ENCODE results near the gene DNAH14. TPM values are rescaled to one million over a fixed set of nuclear protein-coding genes. Genes with fewer than 3 reads are reported as not detected.

DNAH14 gene
- total and polyA plus RNA-seq, 2 donors (not counting 3 experiments of a cell fraction or from before 2014, with no cell fraction given) = 1.5 to 7.1 TPM

DNA sequence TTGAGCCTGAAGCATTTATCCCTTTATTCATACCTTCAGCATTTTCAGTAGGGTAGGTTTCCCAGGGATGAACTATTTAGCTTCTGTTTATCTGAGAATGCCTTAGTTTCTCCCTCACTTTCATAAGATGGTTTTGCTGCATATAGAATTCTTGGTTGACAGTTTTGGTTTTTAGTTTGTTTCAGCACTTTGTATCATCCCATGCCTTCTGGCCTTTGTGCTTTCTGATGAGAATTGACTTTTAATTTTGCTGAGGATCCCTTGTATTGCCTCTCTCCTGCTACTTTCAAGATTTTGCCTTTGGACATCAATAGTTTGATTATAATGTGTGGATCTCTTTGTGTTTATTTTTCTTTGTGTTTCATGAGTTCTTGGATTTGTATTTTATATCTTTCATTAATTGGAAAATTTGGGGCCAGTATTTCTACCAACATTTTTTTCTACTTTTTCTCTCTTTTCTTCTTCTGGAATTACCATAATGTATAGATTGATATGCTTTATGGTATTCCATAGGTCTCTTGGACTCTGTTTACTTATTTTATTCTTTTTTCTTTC lies 261.8 kb downstream of the DNAH14 start:
- no peaks in the 10 kb centered on the region for H3K9me1 ChIP-seq (replicated peaks; ENCODE audit: control insufficient read depth, extremely low read depth, insufficient read depth, low read length)
- dilution Hi-C loops (cut with MboI; ENCODE audit: extremely low pct_ligation_motif_present, low sequenced_read_pairs) (no loop called here), intact Hi-C loops (cut with micrococcal nuclease) (no loop called here)
- no peak overlapping the region for H3K9ac ChIP-seq (replicated peaks; ENCODE audit: extremely low read depth, insufficient read depth, low read length)
- H3K79me2 ChIP-seq (ENCODE audit: control insufficient read depth, insufficient read depth, low read length) = no peaks in the 10 kb centered on the region
- H4K20me1 ChIP-seq (replicated peaks; ENCODE audit: control insufficient read depth, extremely low read depth, insufficient read depth, low read length) = no peaks in the 10 kb centered on the region
- no peaks in the 10 kb centered on the region for H3K36me3 ChIP-seq (ENCODE audit: control insufficient read depth in 2 of 2, extremely low read depth in 1 of 2, insufficient read depth in 2 of 2, low read length in 2 of 2)
- no peak for DNase-seq (ENCODE audit: low read depth, low spot score)
- H2AFZ ChIP-seq (ENCODE audit: low read depth, low read length) = no peak overlapping the region
- CTCF ChIA-PET = no interaction called here
- H3K27me3 ChIP-seq (ENCODE audit: control insufficient read depth in 2 of 2, insufficient read depth in 2 of 2, low read length in 2 of 2) = no peaks in the 10 kb centered on the region
- no peak for TF ChIP-seq EZH2 (IDR thresholded peaks at IDR 0.05; ENCODE audit: borderline replicate concordance, low read depth, low read length, severe bottlenecking)
- TF ChIP-seq GATA2 (IDR thresholded peaks at IDR 0.05; ENCODE audit: insufficient read depth, insufficient read length, low read depth, low read length) = no peak
- TF ChIP-seq JUN (IDR thresholded peaks at IDR 0.05; ENCODE audit: borderline replicate concordance, insufficient read depth, insufficient read length, low read depth) = no peak
- no peak for TF ChIP-seq POLR2AphosphoS5 (IDR thresholded peaks at IDR 0.05; ENCODE audit: insufficient read depth, low read depth, low read length)
- H3K27ac ChIP-seq (ENCODE audit: insufficient read depth, low read depth, low read length) = no peak overlapping the region
- H3K4me2 ChIP-seq (ENCODE audit: insufficient read depth, low read length) = no peak overlapping the region
- BruUV-seq (replicated peaks) = no TSS peak
- H3K4me1 ChIP-seq (ENCODE audit: control insufficient read depth, extremely low read depth, insufficient read depth, low read length) = no peaks in the 10 kb centered on the region
- POLR2A ChIA-PET = no interaction called here
- H3K9me3 ChIP-seq (replicated peaks; ENCODE audit: control insufficient read depth, insufficient read depth, low read length) = no peaks in the 10 kb centered on the region
- FAIRE-seq = no peak
- H3K4me3 ChIP-seq (replicated peaks in 1 of 3; ENCODE audit: insufficient read depth in 1 of 3, low read depth in 1 of 3, low read length in 3 of 3) = no peak overlapping the region

DNA sequence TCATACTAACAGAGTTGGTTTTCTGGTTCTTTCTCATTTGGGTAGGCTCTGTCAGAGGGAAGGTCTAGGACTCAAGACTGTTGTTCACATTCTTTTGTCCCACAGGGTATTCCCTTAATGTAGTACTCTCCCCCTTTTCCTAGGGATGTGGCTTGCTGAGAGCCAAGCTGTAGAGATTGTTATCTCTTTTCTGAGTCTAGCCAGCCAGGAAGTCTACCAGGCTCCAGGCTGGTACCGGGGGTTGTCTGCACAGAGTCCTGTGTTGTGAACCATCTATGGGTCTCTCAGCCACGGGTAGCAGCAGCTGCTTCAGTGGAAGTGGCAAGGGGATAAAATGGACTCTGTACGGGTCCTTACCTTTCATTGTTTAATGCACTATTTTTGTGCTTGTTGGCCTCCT lies 272.0 kb downstream of the DNAH14 start:
- TF ChIP-seq POLR2AphosphoS5 (IDR thresholded peaks at IDR 0.05; ENCODE audit: insufficient read depth, low read depth, low read length) = no peak
- TF ChIP-seq GATA2 (IDR thresholded peaks at IDR 0.05; ENCODE audit: insufficient read depth, insufficient read length, low read depth, low read length) = peak; percentile 43
- intact Hi-C loops (cut with micrococcal nuclease) = no loop called here
- Histone ChIP-seq H3K79me2 (ENCODE audit: control insufficient read depth, insufficient read depth, low read length) (no peaks in the 10 kb centered on the region), H3K27ac (ENCODE audit: insufficient read depth, low read depth, low read length) (no peak overlapping the region), H3K27me3 (ENCODE audit: control insufficient read depth in 2 of 2, insufficient read depth in 2 of 2, low read length in 2 of 2) (no peaks in the 10 kb centered on the region), H3K36me3 (ENCODE audit: control insufficient read depth in 2 of 2, extremely low read depth in 1 of 2, insufficient read depth in 2 of 2, low read length in 2 of 2) (no peaks in the 10 kb centered on the region), H4K20me1 (replicated peaks; ENCODE audit: control insufficient read depth, extremely low read depth, insufficient read depth, low read length) (no peaks in the 10 kb centered on the region), H3K4me1 (ENCODE audit: control insufficient read depth, extremely low read depth, insufficient read depth, low read length) (no peaks in the 10 kb centered on the region), H2AFZ (ENCODE audit: low read depth, low read length) (no peak overlapping the region), H3K4me2 (ENCODE audit: insufficient read depth, low read length) (no peak overlapping the region), H3K4me3 (replicated peaks in 1 of 3; ENCODE audit: insufficient read depth in 1 of 3, low read depth in 1 of 3, low read length in 3 of 3) (no peak overlapping the region), H3K9ac (replicated peaks; ENCODE audit: extremely low read depth, insufficient read depth, low read length) (no peak overlapping the region), H3K9me3 (replicated peaks; ENCODE audit: control insufficient read depth, insufficient read depth, low read length) (no peaks in the 10 kb centered on the region), H3K9me1 (replicated peaks; ENCODE audit: control insufficient read depth, extremely low read depth, insufficient read depth, low read length) (no peaks in the 10 kb centered on the region)
- BruUV-seq (replicated peaks) = no TSS peak
- dilution Hi-C loops (cut with MboI; ENCODE audit: extremely low pct_ligation_motif_present, low sequenced_read_pairs) = no loop called here
- no peak for DNase-seq (ENCODE audit: low read depth, low spot score)
- FAIRE-seq = no peak
- POLR2A ChIA-PET = no interaction called here
- CTCF ChIA-PET = no interaction called here

Data from endothelial cell of umbilical vein (primary cell).